GM12878 (cell line): Measurements from ENCODE around the gene FAM162A. TPM values are rescaled to one million over a fixed set of nuclear protein-coding genes. Genes with fewer than 3 reads are reported as not detected.
A peak's percentile ranks its signal among the peaks of the same experiment; 100 is the strongest.

ENCODE experiments used
- ETV6 ChIP-seq, 2 experiments: fragments of 450-650 bp in 1 of 2; IDR thresholded peaks in 1 of 2; conservative IDR thresholded peaks in 1 of 2; 2 replicates each; pipeline ENCODE4 v1.6.1; 2014; ENCODE audit warnings: antibody characterized with exemption in 1 of 2, borderline replicate concordance in 1 of 2, low read depth in 1 of 2, mild to moderate bottlenecking in 1 of 2, moderate library complexity in 1 of 2
- KAT2A ChIP-seq: conservative IDR thresholded peaks from 2 replicates; pipeline ENCODE4 v1.6.1; 2011; ENCODE audit warnings: low read depth, low read length; ENCODE audit not compliant: control insufficient read depth
- NKRF ChIP-seq: fragments of 450-650 bp; conservative IDR thresholded peaks from 2 replicates; pipeline ENCODE4 v1.6.1; 2017; ENCODE audit warnings: mild to moderate bottlenecking, moderate library complexity
- NR2C2 ChIP-seq: IDR thresholded peaks from 2 replicates; pipeline ENCODE4 v1.6.1; 2011; ENCODE audit warnings: borderline replicate concordance, low read depth; ENCODE audit not compliant: control insufficient read depth, insufficient read length
- NR2F1 ChIP-seq: fragments of 450-650 bp; conservative IDR thresholded peaks from 2 replicates; pipeline ENCODE4 v1.6.1; 2017; ENCODE audit warnings: mild to moderate bottlenecking
- RB1 ChIP-seq: fragments of 450-650 bp; formaldehyde crosslinking; IDR thresholded peaks from 2 replicates; pipeline ENCODE4 v1.6.1; 2017; ENCODE audit warnings: mild to moderate bottlenecking, borderline replicate concordance
- RBBP5 ChIP-seq: fragments of 200-600 bp; sonication (generic); conservative IDR thresholded peaks from 2 replicates; pipeline ENCODE4 v1.6.1; 2016
- SRF ChIP-seq, 2 experiments: IDR thresholded peaks; 2 replicates each; pipeline ENCODE4 v1.6.1; 2011; ENCODE audit warnings: low read depth in 2 of 2, low read length in 2 of 2, mild to moderate bottlenecking in 1 of 2, moderate library complexity in 1 of 2
- STAT1 ChIP-seq: fragments of 450-650 bp; conservative IDR thresholded peaks from 2 replicates; pipeline ENCODE4 v1.6.1; 2014; ENCODE audit warnings: antibody characterized with exemption, mild to moderate bottlenecking
- TARDBP ChIP-seq: IDR thresholded peaks from 2 replicates; pipeline ENCODE4 v1.6.1; 2016; ENCODE audit warnings: borderline replicate concordance
- WRNIP1 ChIP-seq: IDR thresholded peaks from 2 replicates; pipeline ENCODE4 v1.6.1; 2011; ENCODE audit warnings: low read depth, low read length, improper control_type of control experiment, borderline replicate concordance
- YBX1 ChIP-seq: fragments of 450-650 bp; IDR thresholded peaks from 2 replicates; pipeline ENCODE4 v1.6.1; 2016; ENCODE audit warnings: antibody characterized with exemption
- ZNF207 ChIP-seq: fragments of 450-650 bp; IDR thresholded peaks from 2 replicates; pipeline ENCODE4 v1.6.1; 2014; ENCODE audit warnings: antibody characterized with exemption, mild to moderate bottlenecking, borderline replicate concordance
- ZNF384 ChIP-seq: IDR thresholded peaks from 2 replicates; pipeline ENCODE4 v1.6.1; 2012; ENCODE audit warnings: low read depth, mild to moderate bottlenecking, low read length, improper control_type of control experiment, borderline replicate concordance
- polyA plus RNA-seq, 11 experiments: library from polyadenylated mRNA; depleted of rRNA in 4 of 11; unstranded in 6 of 11; stranded (reverse) in 5 of 11; fragments of >200 nt; fragmentation: Nextera tagmentation in 4 of 11; fragmentation: Illumina TruSeq in 1 of 11; extraction: Ambion mirVana in 4 of 11; extraction: Trizol in 1 of 11; gene quantifications; 1 replicate in 1 of 11; 2 replicates in 10 of 11; pipeline versions ENCODE4 v1.2.1 to v1.2.3, GENCODE V29; 2011 to 2016; ENCODE audit warnings: inconsistent platforms in 2 of 11, missing spikeins in 2 of 11, low read depth in 1 of 11
- total RNA-seq, 4 experiments: library from RNA; depleted of rRNA in 3 of 4; stranded (reverse); fragments of >200 nt in 3 of 4; fragmentation: Illumina TruSeq in 1 of 4; extraction: Trizol in 1 of 4; gene quantifications; 2 replicates each; pipeline versions ENCODE4 v1.2.1 to v1.2.3, GENCODE V29; 2013 to 2021
- TF ChIP-seq, protein P1 (sequence below): IDR thresholded peaks from 2 replicates; pipeline ENCODE4 v1.6.1; 2012; ENCODE audit warnings: low read depth, low read length, improper control_type of control experiment
- TF ChIP-seq, protein P2 (sequence below): fragments of 450-650 bp; IDR thresholded peaks from 2 replicates; pipeline ENCODE4 v1.6.1; 2018; ENCODE audit warnings: mild to moderate bottlenecking, low read depth, moderate library complexity; ENCODE audit not compliant: partially characterized antibody
- TF ChIP-seq, protein P3 (sequence below): IDR thresholded peaks from 2 replicates; pipeline ENCODE4 v1.6.1; 2012; ENCODE audit warnings: low read length, inconsistent platforms
- TF ChIP-seq, protein P4 (sequence below): IDR thresholded peaks from 2 replicates; pipeline ENCODE4 v1.6.1; 2011; ENCODE audit warnings: mild to moderate bottlenecking, low read depth, low read length, moderate library complexity; ENCODE audit not compliant: insufficient replicate concordance

FAM162A gene
- total and polyA plus RNA-seq, 10 of the 15 experiments (the other 5 are each of a cell fraction or from before 2014, with no cell fraction given), result 59.2 to 346 (median 149) TPM

GRCh38 chr3:122415762-122416654, 32.0 kb downstream of the FAM162A start, which contains the start of gene WDR5B (continued):
- TF ChIP-seq NKRF, result peak; percentile 4
- peak; percentile 71 for TF ChIP-seq ZNF207
- TF ChIP-seq, protein P1, sequence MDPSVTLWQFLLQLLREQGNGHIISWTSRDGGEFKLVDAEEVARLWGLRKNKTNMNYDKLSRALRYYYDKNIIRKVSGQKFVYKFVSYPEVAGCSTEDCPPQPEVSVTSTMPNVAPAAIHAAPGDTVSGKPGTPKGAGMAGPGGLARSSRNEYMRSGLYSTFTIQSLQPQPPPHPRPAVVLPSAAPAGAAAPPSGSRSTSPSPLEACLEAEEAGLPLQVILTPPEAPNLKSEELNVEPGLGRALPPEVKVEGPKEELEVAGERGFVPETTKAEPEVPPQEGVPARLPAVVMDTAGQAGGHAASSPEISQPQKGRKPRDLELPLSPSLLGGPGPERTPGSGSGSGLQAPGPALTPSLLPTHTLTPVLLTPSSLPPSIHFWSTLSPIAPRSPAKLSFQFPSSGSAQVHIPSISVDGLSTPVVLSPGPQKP, result peak; percentile 77; the same call in 1 of the 2 replicates
- TF ChIP-seq NR2F1, result no peak
- TF ChIP-seq, protein P2, sequence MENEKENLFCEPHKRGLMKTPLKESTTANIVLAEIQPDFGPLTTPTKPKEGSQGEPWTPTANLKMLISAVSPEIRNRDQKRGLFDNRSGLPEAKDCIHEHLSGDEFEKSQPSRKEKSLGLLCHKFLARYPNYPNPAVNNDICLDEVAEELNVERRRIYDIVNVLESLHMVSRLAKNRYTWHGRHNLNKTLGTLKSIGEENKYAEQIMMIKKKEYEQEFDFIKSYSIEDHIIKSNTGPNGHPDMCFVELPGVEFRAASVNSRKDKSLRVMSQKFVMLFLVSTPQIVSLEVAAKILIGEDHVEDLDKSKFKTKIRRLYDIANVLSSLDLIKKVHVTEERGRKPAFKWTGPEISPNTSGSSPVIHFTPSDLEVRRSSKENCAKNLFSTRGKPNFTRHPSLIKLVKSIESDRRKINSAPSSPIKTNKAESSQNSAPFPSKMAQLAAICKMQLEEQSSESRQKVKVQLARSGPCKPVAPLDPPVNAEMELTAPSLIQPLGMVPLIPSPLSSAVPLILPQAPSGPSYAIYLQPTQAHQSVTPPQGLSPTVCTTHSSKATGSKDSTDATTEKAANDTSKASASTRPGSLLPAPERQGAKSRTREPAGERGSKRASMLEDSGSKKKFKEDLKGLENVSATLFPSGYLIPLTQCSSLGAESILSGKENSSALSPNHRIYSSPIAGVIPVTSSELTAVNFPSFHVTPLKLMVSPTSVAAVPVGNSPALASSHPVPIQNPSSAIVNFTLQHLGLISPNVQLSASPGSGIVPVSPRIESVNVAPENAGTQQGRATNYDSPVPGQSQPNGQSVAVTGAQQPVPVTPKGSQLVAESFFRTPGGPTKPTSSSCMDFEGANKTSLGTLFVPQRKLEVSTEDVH, result no peak
- TF ChIP-seq RB1, result peak; percentile 54; the same call in 1 of the 2 replicates
- TF ChIP-seq, protein P3, sequence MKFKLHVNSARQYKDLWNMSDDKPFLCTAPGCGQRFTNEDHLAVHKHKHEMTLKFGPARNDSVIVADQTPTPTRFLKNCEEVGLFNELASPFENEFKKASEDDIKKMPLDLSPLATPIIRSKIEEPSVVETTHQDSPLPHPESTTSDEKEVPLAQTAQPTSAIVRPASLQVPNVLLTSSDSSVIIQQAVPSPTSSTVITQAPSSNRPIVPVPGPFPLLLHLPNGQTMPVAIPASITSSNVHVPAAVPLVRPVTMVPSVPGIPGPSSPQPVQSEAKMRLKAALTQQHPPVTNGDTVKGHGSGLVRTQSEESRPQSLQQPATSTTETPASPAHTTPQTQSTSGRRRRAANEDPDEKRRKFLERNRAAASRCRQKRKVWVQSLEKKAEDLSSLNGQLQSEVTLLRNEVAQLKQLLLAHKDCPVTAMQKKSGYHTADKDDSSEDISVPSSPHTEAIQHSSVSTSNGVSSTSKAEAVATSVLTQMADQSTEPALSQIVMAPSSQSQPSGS, result peak; percentile 35; the same call in 1 of the 2 replicates
- TF ChIP-seq KAT2A, result no peak
- peak; percentile 92; the same call in 1 of the 2 replicates for TF ChIP-seq STAT1
- no peak for TF ChIP-seq RBBP5
- TF ChIP-seq SRF (IDR thresholded peaks at IDR 0.05; ENCODE audit: low read depth in 2 of 2, low read length in 2 of 2), result no peak
- TF ChIP-seq, protein P4, sequence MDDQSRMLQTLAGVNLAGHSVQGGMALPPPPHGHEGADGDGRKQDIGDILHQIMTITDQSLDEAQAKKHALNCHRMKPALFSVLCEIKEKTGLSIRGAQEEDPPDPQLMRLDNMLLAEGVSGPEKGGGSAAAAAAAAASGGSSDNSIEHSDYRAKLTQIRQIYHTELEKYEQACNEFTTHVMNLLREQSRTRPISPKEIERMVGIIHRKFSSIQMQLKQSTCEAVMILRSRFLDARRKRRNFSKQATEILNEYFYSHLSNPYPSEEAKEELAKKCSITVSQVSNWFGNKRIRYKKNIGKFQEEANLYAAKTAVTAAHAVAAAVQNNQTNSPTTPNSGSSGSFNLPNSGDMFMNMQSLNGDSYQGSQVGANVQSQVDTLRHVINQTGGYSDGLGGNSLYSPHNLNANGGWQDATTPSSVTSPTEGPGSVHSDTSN, result peak; percentile 87
- peak; percentile 49; the same call in 1 of the 2 replicates for TF ChIP-seq WRNIP1
- no peak; a peak in 3 of 4 replicates for TF ChIP-seq ETV6 (conservative IDR thresholded peaks at IDR 0.05 in 1 of 2, IDR thresholded peaks at IDR 0.05 in 1 of 2; ENCODE audit: borderline replicate concordance in 1 of 2, low read depth in 1 of 2)
- TF ChIP-seq TARDBP, result peak; percentile 29; the same call in 1 of the 2 replicates
- TF ChIP-seq YBX1, result no peak
- TF ChIP-seq NR2C2, result no peak
- TF ChIP-seq ZNF384, result no peak
